ENCODE measurements around the gene AADACL4.

Gene AADACL4

GRCh38 chr1:12643785-12644184 lies at the start of gene AADACL4:
AADACL4 (plus strand) TSS chr1:12644085; CDS start chr1:12644547, 462 bp downstream.
- Mint-ChIP-seq H3K36me3 (peaks cover 0 to 2% of the 10 kb centered on the region in 2 donors), H3K27me3 (peaks cover 23 to 33% of the 10 kb centered on the region in 2 donors), H3K4me1 (no peaks in the 10 kb centered on the region), H3K4me3 (no peak within 1 kb of the TSS), H3K9me3 (peaks cover 4 to 18% of the 10 kb centered on the region in 2 donors), H3K27ac (no peak within 1 kb of the TSS)
- no peak for DNase-seq
- no peak for ATAC-seq (replicated peaks)

- no peak for DNase-seq
- Mint-ChIP-seq H3K4me3 (peak overlapping the region; percentile 79 to 84), H3K4me1 (peaks cover 29 to 34% of the 10 kb centered on the region in 2 donors), H3K36me3 (peaks cover 35 to 65% of the 10 kb centered on the region in 2 donors), H3K9me3 (no peaks in the 10 kb centered on the region), H3K27me3 (peaks cover 10 to 14% of the 10 kb centered on the region in 2 donors), H3K27ac (peak overlapping the region; percentile 86)
- no peak for ATAC-seq (replicated peaks)
Observed at GRCh38 chr1:12594490-12594889, 49.4 kb upstream of the AADACL4 start.

- ATAC-seq (replicated peaks) (peak; percentile 73 to 74), DNase-seq (peak; percentile 27)
- Mint-ChIP-seq H3K36me3 (peaks cover 39 to 68% of the 10 kb centered on the region in 2 donors), H3K27ac (peak overlapping the region; percentile 86), H3K4me3 (peak overlapping the region; percentile 79 to 84), H3K27me3 (peaks cover 10 to 14% of the 10 kb centered on the region in 2 donors), H3K9me3 (no peaks in the 10 kb centered on the region), H3K4me1 (peaks cover 32 to 37% of the 10 kb centered on the region in 2 donors)
Observed at GRCh38 chr1:12594966-12595756, 48.7 kb upstream of the AADACL4 start.

- peak overlapping the region; percentile 65 for H3K27ac Mint-ChIP-seq
- ATAC-seq (replicated peaks) (no peak), DNase-seq (no peak)
- peaks cover 43 to 68% of the 10 kb centered on the region in 2 donors for H3K36me3 Mint-ChIP-seq
- H3K4me1 Mint-ChIP-seq: peaks cover 37 to 43% of the 10 kb centered on the region in 2 donors
- H3K4me3 Mint-ChIP-seq: peak overlapping the region; percentile 64 to 84
- H3K9me3 Mint-ChIP-seq: no peaks in the 10 kb centered on the region
- H3K27me3 Mint-ChIP-seq: peaks cover 10 to 14% of the 10 kb centered on the region in 2 donors
Observed at GRCh38 chr1:12595757-12596006, 48.2 kb upstream of the AADACL4 start.

GRCh38 chr1:12596007-12596821 lies 47.7 kb upstream of the AADACL4 start:
- Mint-ChIP-seq H3K4me3 (peak overlapping the region; percentile 64 to 84), H3K4me1 (peaks cover 42 to 43% of the 10 kb centered on the region in 2 donors), H3K27ac (peak overlapping the region; percentile 65), H3K36me3 (peaks cover 43 to 68% of the 10 kb centered on the region in 2 donors), H3K9me3 (no peaks in the 10 kb centered on the region), H3K27me3 (peaks cover 10 to 14% of the 10 kb centered on the region in 2 donors)
- ATAC-seq (replicated peaks): peak; percentile 79 to 81
- DNase-seq: no peak

GRCh38 chr1:12597792-12598191 lies 46.1 kb upstream of the AADACL4 start:
- ATAC-seq (replicated peaks) (no peak), DNase-seq (no peak)
- Mint-ChIP-seq H3K27ac (peak overlapping the region; percentile 15), H3K4me1 (peaks cover 50 to 58% of the 10 kb centered on the region in 2 donors), H3K9me3 (no peaks in the 10 kb centered on the region), H3K27me3 (peaks cover 10% of the 10 kb centered on the region in 2 donors), H3K36me3 (peaks cover 45 to 71% of the 10 kb centered on the region in 2 donors), H3K4me3 (no peak overlapping the region)

- H3K27ac Mint-ChIP-seq: peak overlapping the region; percentile 51
- H3K4me1 Mint-ChIP-seq: peaks cover 56 to 63% of the 10 kb centered on the region in 2 donors
- no peak for ATAC-seq (replicated peaks)
- H3K27me3 Mint-ChIP-seq: peaks cover 6 to 7% of the 10 kb centered on the region in 2 donors
- no peak overlapping the region for H3K4me3 Mint-ChIP-seq
- peaks cover 40 to 73% of the 10 kb centered on the region in 2 donors for H3K36me3 Mint-ChIP-seq
- DNase-seq: no peak
- no peaks in the 10 kb centered on the region for H3K9me3 Mint-ChIP-seq
Observed at GRCh38 chr1:12598974-12599373, 44.9 kb upstream of the AADACL4 start.

- peaks cover 0 to under 1% of the 10 kb centered on the region in 2 donors for H3K27me3 Mint-ChIP-seq
- ATAC-seq (replicated peaks) (no peak), DNase-seq (no peak)
- no peak overlapping the region for H3K4me3 Mint-ChIP-seq
- peaks cover 53 to 63% of the 10 kb centered on the region in 2 donors for H3K4me1 Mint-ChIP-seq
- H3K9me3 Mint-ChIP-seq: no peaks in the 10 kb centered on the region
- peak overlapping the region; percentile 20 for H3K27ac Mint-ChIP-seq
- peaks cover 42 to 73% of the 10 kb centered on the region in 2 donors for H3K36me3 Mint-ChIP-seq
Observed at GRCh38 chr1:12599657-12600056, 44.2 kb upstream of the AADACL4 start.

GRCh38 chr1:12600335-12600734 lies 43.5 kb upstream of the AADACL4 start:
- Mint-ChIP-seq H3K9me3 (no peaks in the 10 kb centered on the region), H3K4me3 (no peak overlapping the region), H3K36me3 (peaks cover 42 to 70% of the 10 kb centered on the region in 2 donors), H3K4me1 (peaks cover 48 to 61% of the 10 kb centered on the region in 2 donors), H3K27ac (no peak overlapping the region), H3K27me3 (no peaks in the 10 kb centered on the region)
- DNase-seq (no peak), ATAC-seq (replicated peaks) (no peak)

GRCh38 chr1:12600880-12601633 lies 42.8 kb upstream of the AADACL4 start:
- peaks cover 43 to 74% of the 10 kb centered on the region in 2 donors for H3K36me3 Mint-ChIP-seq
- DNase-seq (no peak), ATAC-seq (replicated peaks) (peak in 1 of 2 donors; percentile 48)
- H3K9me3 Mint-ChIP-seq: no peaks in the 10 kb centered on the region
- H3K4me3 Mint-ChIP-seq: no peak overlapping the region
- H3K27me3 Mint-ChIP-seq: no peaks in the 10 kb centered on the region
- H3K27ac Mint-ChIP-seq: peak overlapping the region; percentile 57
- peaks cover 48 to 61% of the 10 kb centered on the region in 2 donors for H3K4me1 Mint-ChIP-seq

- DNase-seq (peak; percentile 64), ATAC-seq (replicated peaks) (peak; percentile 53 to 80)
- H3K9me3 Mint-ChIP-seq: no peaks in the 10 kb centered on the region
- H3K4me3 Mint-ChIP-seq: peak overlapping the region in 1 of 2 donors; percentile 42
- no peaks in the 10 kb centered on the region for H3K27me3 Mint-ChIP-seq
- H3K27ac Mint-ChIP-seq: peak overlapping the region; percentile 57
- peaks cover 46 to 54% of the 10 kb centered on the region in 2 donors for H3K4me1 Mint-ChIP-seq
- H3K36me3 Mint-ChIP-seq: peaks cover 47 to 78% of the 10 kb centered on the region in 2 donors
Observed at GRCh38 chr1:12601700-12602658, 41.9 kb upstream of the AADACL4 start.

- H3K4me1 Mint-ChIP-seq: peaks cover 40 to 52% of the 10 kb centered on the region in 2 donors
Observed at GRCh38 chr1:12602659-12603024, 41.2 kb upstream of the AADACL4 start.

GRCh38 chr1:12603224-12603623 lies 40.7 kb upstream of the AADACL4 start:
- Mint-ChIP-seq H3K4me3 (no peak overlapping the region), H3K4me1 (peaks cover 36 to 46% of the 10 kb centered on the region in 2 donors), H3K27me3 (no peaks in the 10 kb centered on the region), H3K36me3 (peaks cover 49 to 78% of the 10 kb centered on the region in 2 donors), H3K9me3 (peaks cover 4% of the 10 kb centered on the region in 2 donors), H3K27ac (no peak overlapping the region)
- DNase-seq (no peak), ATAC-seq (replicated peaks) (no peak)

More at GRCh38 chr1:12602659-12603024, 41.2 kb upstream of the AADACL4 start:
- peaks cover 50 to 78% of the 10 kb centered on the region in 2 donors for H3K36me3 Mint-ChIP-seq
- H3K27ac Mint-ChIP-seq: peak overlapping the region; percentile 31
- ATAC-seq (replicated peaks) (no peak), DNase-seq (no peak)
- H3K27me3 Mint-ChIP-seq: no peaks in the 10 kb centered on the region
- peaks cover 2 to 4% of the 10 kb centered on the region in 2 donors for H3K9me3 Mint-ChIP-seq
- no peak overlapping the region for H3K4me3 Mint-ChIP-seq

Measured in stimulated activated naive B cell treated with anti-CD40 and anti-IgM and Interleukin-4, amounts not matched to agents 10 μg/mL and 1 μg/mL and 100 μg/mL, for 72 hours (primary cell).